ENCODE measurements around the gene SOCS6.
A peak's percentile ranks its signal among the peaks of the same experiment; 100 is the strongest.
"Not testable (repeated sequence)": the region's sequence is repeated elsewhere in the genome, so short reads cannot be mapped to it uniquely, and the experiment has no call there.

Gene SOCS6, protein sequence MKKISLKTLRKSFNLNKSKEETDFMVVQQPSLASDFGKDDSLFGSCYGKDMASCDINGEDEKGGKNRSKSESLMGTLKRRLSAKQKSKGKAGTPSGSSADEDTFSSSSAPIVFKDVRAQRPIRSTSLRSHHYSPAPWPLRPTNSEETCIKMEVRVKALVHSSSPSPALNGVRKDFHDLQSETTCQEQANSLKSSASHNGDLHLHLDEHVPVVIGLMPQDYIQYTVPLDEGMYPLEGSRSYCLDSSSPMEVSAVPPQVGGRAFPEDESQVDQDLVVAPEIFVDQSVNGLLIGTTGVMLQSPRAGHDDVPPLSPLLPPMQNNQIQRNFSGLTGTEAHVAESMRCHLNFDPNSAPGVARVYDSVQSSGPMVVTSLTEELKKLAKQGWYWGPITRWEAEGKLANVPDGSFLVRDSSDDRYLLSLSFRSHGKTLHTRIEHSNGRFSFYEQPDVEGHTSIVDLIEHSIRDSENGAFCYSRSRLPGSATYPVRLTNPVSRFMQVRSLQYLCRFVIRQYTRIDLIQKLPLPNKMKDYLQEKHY

DNA sequence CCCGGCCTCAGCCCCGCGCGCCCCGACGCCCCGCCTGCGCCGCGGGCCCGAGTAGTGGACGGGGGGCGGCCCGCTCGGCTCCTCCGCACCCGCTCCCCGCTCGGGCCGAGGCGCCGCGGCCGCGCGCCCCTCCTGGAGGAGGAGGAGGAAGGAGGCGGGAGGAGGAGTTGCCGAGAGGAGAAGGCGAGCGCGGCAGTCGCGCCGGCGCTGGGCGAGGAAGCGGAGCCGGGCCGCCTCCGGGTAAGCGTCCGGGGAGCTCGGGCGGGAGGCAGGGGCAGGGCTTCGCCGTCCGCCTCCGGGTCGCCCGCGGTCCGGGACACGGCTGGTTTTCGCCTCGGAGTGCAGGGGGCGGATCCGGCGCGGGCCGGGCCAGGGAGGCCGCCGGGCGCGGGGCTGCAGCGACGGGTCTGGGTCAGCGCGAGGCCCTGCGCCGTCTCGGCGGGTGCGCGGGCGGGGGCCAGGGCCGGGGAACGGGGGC is at the start of gene SOCS6:
SOCS6 (plus strand) TSS at position 195 of the 478 bp plus-strand sequence. CDS start 35,624 bp downstream, outside the sequence.
- peak within 1 kb of the TSS; percentile 77 for H3K4me3 Mint-ChIP-seq
- H3K36me3 Mint-ChIP-seq (ENCODE audit: low read depth): no peaks in the 10 kb centered on the region
- peak within 1 kb of the TSS; percentile 79 for H3K27ac Mint-ChIP-seq
- intact Hi-C loops (cut with micrococcal nuclease): loop anchor here (1.0 to 5.0 kb wide), 3 partner anchors 62 to 143 kb away; no protein-coding TSS in a partner anchor
- no peaks in the 10 kb centered on the region for H3K27me3 Mint-ChIP-seq
- peaks cover 67% of the 10 kb centered on the region for H3K4me1 Mint-ChIP-seq (ENCODE audit: low read depth)
- H3K9me3 Mint-ChIP-seq: no peaks in the 10 kb centered on the region

DNA sequence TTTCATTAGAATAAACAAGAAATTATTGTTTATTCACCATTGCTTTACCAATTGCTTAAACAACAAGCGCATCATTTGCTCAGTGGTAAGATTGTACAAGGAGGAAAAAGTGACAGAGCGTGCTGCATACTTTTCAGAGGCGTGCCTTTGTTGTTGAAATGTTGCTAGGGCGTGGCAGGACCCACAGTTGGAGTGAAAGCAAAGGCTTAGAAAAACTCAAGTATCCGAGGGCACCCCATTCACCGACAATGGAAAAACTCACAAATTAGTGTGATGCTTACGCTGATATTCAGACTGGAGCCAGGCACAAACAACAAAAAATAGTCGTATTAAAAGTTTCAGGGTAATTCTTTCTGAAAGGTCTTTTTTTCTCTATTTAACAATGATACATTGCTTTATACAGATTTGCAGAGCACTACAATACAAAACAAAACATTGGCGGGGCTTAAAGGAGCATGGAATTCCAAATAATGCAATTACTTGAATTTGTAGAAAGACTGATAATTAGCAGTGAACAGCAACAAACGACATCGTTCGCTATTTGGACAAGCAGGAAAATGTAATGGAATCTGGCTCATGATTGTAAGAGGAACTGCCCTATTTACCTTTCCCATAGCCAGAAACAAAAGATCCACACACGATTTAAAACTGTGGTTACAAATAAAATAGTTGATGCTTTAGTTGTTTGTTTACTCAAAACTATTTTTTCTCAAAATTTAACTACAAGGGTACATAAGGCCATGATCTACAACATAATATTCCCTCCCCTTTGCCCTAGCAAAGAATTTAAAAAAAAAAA is 45.5 kb upstream of the SOCS6 start:
- Mint-ChIP-seq H3K27ac (no peak overlapping the region), H3K9me3 (peaks cover 8% of the 10 kb centered on the region), H3K36me3 (ENCODE audit: low read depth) (no peaks in the 10 kb centered on the region), H3K27me3 (no peaks in the 10 kb centered on the region), H3K4me3 (no peak overlapping the region), H3K4me1 (ENCODE audit: low read depth) (no peaks in the 10 kb centered on the region)
- intact Hi-C loops (cut with micrococcal nuclease): no loop called here

DNA sequence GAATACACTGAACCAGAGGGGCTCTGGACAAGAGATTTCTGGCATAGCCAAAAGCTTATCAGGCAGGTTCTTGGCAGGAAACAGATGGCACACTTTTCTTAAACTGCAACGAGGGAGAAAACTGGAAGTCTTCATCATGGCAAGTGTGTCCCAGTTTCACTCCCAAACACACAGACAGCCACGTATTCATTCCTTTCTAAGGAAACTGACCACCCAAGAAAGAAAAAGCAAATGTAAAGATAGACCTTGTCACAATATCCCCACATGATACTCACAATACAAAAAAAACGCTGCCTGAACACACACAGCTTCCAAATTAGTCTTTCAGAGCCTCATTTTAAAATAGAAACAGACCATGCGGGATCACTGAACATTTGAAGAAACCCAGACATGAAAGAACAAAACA is 42.8 kb upstream of the SOCS6 start:
- H3K36me3 Mint-ChIP-seq (ENCODE audit: low read depth): no peaks in the 10 kb centered on the region
- H3K9me3 Mint-ChIP-seq: peaks cover 8% of the 10 kb centered on the region

DNA sequence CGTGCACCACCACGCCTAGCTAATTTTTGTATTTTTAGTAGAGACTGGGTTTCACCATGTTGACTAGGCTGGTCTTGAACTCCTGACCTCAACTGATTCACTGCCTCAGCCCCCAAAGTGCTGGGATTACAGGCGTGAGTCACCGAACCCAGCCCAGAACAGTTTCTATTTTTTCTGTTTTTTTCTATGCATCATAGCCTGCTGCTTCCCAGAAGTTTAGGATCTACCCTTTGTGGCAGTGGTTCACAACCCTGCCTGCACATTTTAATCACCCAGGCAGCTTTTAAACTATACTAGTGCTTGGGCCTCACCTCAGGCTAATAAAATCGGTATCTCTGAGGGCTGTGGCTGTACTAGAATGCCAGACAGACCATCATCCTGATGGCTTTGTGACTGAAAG is 39.7 kb upstream of the SOCS6 start:
- Mint-ChIP-seq H3K36me3 (ENCODE audit: low read depth) (no peaks in the 10 kb centered on the region), H3K27ac (no peak overlapping the region), H3K27me3 (no peaks in the 10 kb centered on the region), H3K4me1 (ENCODE audit: low read depth) (no peaks in the 10 kb centered on the region), H3K9me3 (peaks cover 8% of the 10 kb centered on the region), H3K4me3 (no peak overlapping the region)
- intact Hi-C loops (cut with micrococcal nuclease): no loop called here

More for the DNA sequence above, 42.8 kb upstream of the SOCS6 start:
- intact Hi-C loops (cut with micrococcal nuclease): no loop called here
- Mint-ChIP-seq H3K27ac (no peak overlapping the region), H3K27me3 (no peaks in the 10 kb centered on the region), H3K4me3 (no peak overlapping the region), H3K4me1 (ENCODE audit: low read depth) (no peaks in the 10 kb centered on the region)

DNA sequence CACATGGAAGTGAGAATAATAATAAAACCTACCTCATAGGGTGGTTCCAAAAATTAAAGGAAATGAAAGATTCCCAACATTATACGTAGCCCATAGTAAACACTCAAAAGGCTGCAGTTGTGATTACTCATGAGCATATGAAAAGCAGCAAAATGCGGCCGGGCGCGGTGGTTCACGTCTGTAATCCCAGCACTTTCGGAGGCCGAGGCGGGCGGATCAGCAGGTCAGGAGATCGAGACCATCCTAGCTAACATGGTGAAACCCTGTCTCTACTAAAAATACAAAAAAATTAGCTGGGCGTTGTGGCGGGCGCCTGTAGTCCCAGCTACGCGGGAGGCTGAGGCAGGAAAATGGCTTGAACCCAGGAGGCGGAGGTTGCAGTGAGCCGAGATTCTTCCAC is 39.0 kb upstream of the SOCS6 start:
- H3K9me3 Mint-ChIP-seq; H3K4me1 Mint-ChIP-seq (ENCODE audit: low read depth); H3K4me3 Mint-ChIP-seq; H3K36me3 Mint-ChIP-seq (ENCODE audit: low read depth); intact Hi-C loops (cut with micrococcal nuclease); H3K27me3 Mint-ChIP-seq; H3K27ac Mint-ChIP-seq: not testable (repeated sequence)

DNA sequence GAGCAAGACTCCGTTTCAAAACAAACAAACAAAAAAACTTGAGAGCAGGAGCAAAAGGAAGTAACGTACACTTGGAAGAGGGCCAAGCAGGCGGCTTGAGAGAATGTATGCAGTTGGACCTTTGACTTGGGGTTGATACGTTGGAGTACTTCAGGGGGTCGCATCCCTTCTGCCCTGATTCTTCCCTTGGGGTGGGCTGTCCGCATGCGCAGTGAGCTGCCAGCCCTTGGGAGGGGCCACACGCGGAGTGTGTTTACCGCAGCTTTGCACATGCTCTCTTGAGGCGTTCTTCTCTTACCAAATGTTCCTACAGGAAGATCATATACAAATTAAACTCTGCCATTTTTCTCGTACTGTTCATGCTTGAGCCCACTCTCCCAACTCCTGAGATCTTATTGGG is 38.1 kb upstream of the SOCS6 start:
- Mint-ChIP-seq H3K27ac (no peak overlapping the region), H3K4me1 (ENCODE audit: low read depth) (no peaks in the 10 kb centered on the region), H3K27me3 (no peaks in the 10 kb centered on the region), H3K9me3 (peaks cover 8% of the 10 kb centered on the region), H3K36me3 (ENCODE audit: low read depth) (no peaks in the 10 kb centered on the region), H3K4me3 (no peak overlapping the region)
- intact Hi-C loops (cut with micrococcal nuclease): no loop called here

DNA sequence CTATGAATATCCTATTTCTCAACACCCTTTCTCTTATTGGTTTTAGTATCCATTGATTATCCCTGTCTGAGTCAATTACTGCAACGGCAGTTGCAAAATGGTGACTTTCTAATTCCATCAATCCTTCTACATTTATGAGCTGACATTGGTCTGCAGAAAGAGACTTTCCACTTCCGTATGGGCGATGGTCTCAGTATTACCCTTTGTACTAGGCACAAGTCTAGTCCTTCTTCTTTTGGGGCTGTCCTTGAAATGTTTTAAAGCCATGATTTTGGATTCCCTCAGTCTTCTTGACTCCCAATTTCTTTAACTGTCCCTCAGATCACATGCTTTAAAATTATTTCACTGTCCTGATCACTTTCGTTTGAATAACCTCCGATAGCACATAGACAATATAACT is 32.7 kb upstream of the SOCS6 start:
- Mint-ChIP-seq H3K27me3 (peaks cover 2% of the 10 kb centered on the region), H3K36me3 (ENCODE audit: low read depth) (no peaks in the 10 kb centered on the region), H3K27ac (no peak overlapping the region), H3K4me3 (no peak overlapping the region), H3K9me3 (no peaks in the 10 kb centered on the region), H3K4me1 (ENCODE audit: low read depth) (no peaks in the 10 kb centered on the region)
- intact Hi-C loops (cut with micrococcal nuclease): no loop called here

DNA sequence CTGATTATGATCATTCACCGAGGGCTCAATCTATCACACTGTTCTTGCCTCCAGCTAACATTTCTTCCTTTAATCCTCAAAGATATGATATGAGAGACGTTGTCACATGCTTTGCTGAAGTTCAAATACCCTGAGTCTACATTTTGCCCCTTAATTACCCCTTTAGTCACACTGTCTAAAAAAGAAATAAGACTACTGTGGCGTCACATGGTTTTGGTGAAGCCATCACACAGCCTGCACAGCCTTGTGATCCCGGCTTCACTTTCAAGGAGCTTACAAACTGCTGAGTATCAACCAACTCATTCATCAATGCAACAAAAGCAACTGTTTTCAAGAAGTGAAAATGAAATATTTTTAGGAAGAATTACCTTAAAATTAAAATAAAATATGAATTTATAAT is 31.9 kb upstream of the SOCS6 start:
- peaks cover 2% of the 10 kb centered on the region for H3K27me3 Mint-ChIP-seq
- no peaks in the 10 kb centered on the region for H3K36me3 Mint-ChIP-seq (ENCODE audit: low read depth)
- no peaks in the 10 kb centered on the region for H3K9me3 Mint-ChIP-seq
- intact Hi-C loops (cut with micrococcal nuclease): no loop called here
- H3K27ac Mint-ChIP-seq: no peak overlapping the region
- no peaks in the 10 kb centered on the region for H3K4me1 Mint-ChIP-seq (ENCODE audit: low read depth)
- no peak overlapping the region for H3K4me3 Mint-ChIP-seq

DNA sequence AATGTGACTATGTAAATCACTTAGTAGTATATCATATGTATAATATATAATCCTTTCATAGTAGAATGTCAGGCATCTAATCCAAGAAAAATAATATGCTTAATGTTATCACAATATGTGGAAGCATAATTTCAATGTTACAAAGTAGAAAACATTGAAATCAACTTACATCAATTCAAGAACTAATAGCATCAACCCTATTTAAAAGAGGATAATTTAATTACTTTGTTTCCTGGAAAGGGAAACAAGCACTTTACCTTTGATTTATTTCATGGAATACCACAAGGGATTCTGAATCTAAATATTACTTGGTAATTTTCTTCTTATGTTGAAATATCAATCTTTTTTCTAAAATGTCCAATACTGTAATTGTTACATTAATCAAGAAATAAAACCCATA is 30.6 kb upstream of the SOCS6 start:
- H3K9me3 Mint-ChIP-seq: no peaks in the 10 kb centered on the region
- intact Hi-C loops (cut with micrococcal nuclease): no loop called here
- H3K4me1 Mint-ChIP-seq (ENCODE audit: low read depth): no peaks in the 10 kb centered on the region
- peaks cover 2% of the 10 kb centered on the region for H3K27me3 Mint-ChIP-seq
- H3K27ac Mint-ChIP-seq: no peak overlapping the region
- H3K36me3 Mint-ChIP-seq (ENCODE audit: low read depth): no peaks in the 10 kb centered on the region
- no peak overlapping the region for H3K4me3 Mint-ChIP-seq

DNA sequence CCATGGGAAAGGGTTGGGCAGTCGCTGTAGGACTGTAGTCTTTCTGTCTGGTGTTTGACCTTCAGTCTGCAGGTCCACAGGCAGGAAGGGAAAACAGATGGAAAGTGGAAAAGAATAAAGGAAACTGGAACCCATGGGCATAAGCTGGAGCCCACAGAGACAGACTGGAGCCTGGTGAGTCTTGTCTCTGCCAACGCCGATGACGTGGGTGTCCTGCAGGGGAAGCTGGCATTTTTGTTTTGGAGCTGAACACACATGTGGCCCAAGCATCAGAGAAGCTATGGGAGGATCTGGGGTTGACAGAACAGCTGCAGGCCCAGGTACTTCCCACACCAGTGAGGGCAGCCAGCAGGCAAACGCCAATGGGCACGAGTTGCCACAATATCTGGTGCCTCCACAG is 28.2 kb upstream of the SOCS6 start:
- Mint-ChIP-seq H3K4me3 (no peak overlapping the region), H3K27me3 (peaks cover 2% of the 10 kb centered on the region), H3K9me3 (no peaks in the 10 kb centered on the region), H3K27ac (no peak overlapping the region), H3K4me1 (ENCODE audit: low read depth) (no peaks in the 10 kb centered on the region), H3K36me3 (ENCODE audit: low read depth) (no peaks in the 10 kb centered on the region)
- intact Hi-C loops (cut with micrococcal nuclease): no loop called here

DNA sequence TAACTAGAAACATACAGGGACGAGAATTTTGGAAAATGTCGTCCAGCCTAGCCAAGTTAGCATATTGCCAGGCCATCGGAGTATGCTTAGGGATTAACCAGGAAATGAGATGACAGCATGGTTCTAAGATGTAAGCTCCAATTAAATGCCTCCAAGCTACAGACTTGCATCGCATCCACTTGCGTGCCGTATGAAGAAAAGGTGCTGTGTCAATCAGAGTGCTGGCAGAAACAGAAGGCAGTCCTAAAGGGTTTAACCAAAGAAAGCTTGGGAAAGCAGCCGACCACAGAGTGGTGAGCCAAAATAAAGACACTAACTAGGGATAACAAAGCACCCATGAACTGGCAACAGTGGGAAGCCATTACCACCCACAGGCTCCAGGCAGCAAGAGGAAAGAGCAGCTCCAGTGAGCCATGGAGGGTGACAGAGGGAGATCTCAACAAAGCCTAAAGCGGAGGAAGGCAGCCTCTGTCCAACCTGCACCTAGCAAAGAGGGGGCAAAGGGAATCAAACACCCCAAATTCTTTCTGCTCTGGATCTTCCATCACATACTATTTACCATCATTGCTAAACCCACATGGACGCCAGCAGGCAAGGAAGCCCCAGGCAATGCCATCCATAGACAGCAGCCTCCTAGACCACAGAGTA is 27.6 kb upstream of the SOCS6 start:
- no peak overlapping the region for H3K4me3 Mint-ChIP-seq
- no peak overlapping the region for H3K27ac Mint-ChIP-seq
- H3K9me3 Mint-ChIP-seq: no peaks in the 10 kb centered on the region
- no peaks in the 10 kb centered on the region for H3K4me1 Mint-ChIP-seq (ENCODE audit: low read depth)
- H3K36me3 Mint-ChIP-seq (ENCODE audit: low read depth): no peaks in the 10 kb centered on the region
- intact Hi-C loops (cut with micrococcal nuclease): no loop called here
- H3K27me3 Mint-ChIP-seq: peaks cover 2% of the 10 kb centered on the region

DNA sequence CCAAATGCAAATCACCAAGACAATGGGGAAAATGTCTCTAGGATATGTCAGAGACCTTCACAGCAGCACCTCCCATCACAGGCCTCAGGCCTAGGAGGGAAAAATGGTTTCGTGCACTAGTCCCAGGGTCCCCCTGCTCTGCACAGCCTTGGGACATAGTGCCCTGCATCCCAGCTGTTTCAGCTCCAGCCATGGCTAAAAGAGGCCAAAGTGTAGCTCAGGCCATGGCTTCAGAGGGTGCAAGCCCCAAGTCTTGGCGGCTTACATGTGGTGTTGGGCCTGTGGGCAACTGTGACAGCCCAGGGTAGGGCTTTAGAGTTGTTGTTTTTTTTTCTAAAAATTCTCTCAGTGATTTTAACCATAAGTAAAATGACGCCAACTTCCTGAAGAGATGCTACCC is 25.5 kb upstream of the SOCS6 start:
- Mint-ChIP-seq H3K9me3 (peaks cover 2% of the 10 kb centered on the region), H3K27me3 (peaks cover 2% of the 10 kb centered on the region), H3K27ac (no peak overlapping the region), H3K4me1 (ENCODE audit: low read depth) (no peaks in the 10 kb centered on the region), H3K4me3 (no peak overlapping the region), H3K36me3 (ENCODE audit: low read depth) (no peaks in the 10 kb centered on the region)
- intact Hi-C loops (cut with micrococcal nuclease): no loop called here

DNA sequence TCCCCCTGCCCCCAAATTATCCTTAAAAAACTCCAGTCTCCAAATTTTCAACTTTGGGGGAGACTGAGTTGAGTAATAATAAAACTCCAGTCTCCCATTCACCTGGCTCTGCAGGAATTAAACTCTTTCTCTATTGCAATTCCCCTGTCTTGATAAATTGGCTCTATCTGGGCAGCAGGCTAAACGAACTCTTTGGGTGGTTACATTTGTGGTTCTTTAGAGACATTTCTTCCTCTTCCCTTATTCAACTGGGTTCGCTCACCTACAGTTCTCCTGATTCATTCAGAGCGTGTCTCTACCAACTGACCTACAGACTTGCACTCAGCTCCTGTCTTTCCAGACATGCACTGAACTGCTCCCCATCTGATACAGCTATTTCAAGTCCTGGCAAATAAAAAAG is 17.1 kb upstream of the SOCS6 start:
- intact Hi-C loops (cut with micrococcal nuclease): no loop called here
- Mint-ChIP-seq H3K4me1 (ENCODE audit: low read depth) (no peaks in the 10 kb centered on the region), H3K36me3 (ENCODE audit: low read depth) (no peaks in the 10 kb centered on the region), H3K9me3 (peaks cover 39% of the 10 kb centered on the region), H3K4me3 (no peak overlapping the region), H3K27me3 (peaks cover 2% of the 10 kb centered on the region), H3K27ac (no peak overlapping the region)

DNA sequence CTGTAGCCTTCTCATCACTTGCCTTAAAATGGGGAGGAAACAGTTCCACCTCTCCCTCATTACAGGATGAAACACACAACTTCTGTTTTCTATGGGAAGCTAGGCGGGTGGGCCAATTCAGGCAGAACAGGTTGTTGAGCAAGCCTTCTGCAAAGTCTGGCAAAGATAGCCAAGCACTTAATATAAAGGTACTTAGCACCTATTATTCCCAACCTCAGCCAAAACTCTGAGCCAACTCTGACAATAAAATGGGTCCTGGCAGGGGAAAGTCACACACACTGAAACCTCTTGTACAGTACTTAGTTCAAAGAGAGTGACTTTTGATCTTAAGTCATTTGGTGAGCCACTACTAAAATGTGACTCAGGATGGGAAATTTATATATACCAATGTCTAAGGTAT is 15.8 kb upstream of the SOCS6 start:
- no peak overlapping the region for H3K27ac Mint-ChIP-seq
- intact Hi-C loops (cut with micrococcal nuclease): no loop called here

More for the DNA sequence above, 15.8 kb upstream of the SOCS6 start:
- Mint-ChIP-seq H3K4me3 (no peak overlapping the region), H3K9me3 (peaks cover 39% of the 10 kb centered on the region), H3K27me3 (peaks cover 2% of the 10 kb centered on the region), H3K4me1 (ENCODE audit: low read depth) (no peaks in the 10 kb centered on the region), H3K36me3 (ENCODE audit: low read depth) (no peaks in the 10 kb centered on the region)
